Endothelial cell of umbilical vein (primary cell): ENCODE measurements around the gene ADAMTS6. TPM values are rescaled to one million over a fixed set of nuclear protein-coding genes. Genes with fewer than 3 reads are reported as not detected.

Experiments
- BruUV-seq: library from RNA; stranded (reverse); fragments of 400-500 nt; replicated peaks from 2 replicates; lab custom pipeline; 2021; lab: Mats Ljungman, UMichigan
- CTCF ChIA-PET: fragments of 300-600, 350-600 bp; sonication (Branson Sonifier 250); formaldehyde crosslinking; loops from one replicate; lab custom pipeline; 2021; ENCODE audit warnings: antibody characterized with exemption, inconsistent platforms; lab: Charles Lee
- POLR2A ChIA-PET: fragments of 300-600, 350-600 bp; sonication (Branson Sonifier 250); formaldehyde crosslinking; loops from one replicate; lab custom pipeline; 2021; ENCODE audit warnings: antibody characterized with exemption, inconsistent platforms; lab: Charles Lee
- DNase-seq: peaks from one replicate; pipeline ENCODE4 v3.0.0-alpha.2; 2011; ENCODE audit warnings: low read depth, low spot score
- FAIRE-seq: peaks from 2 replicates; lab custom pipeline; 2011; peaks lifted over from hg19 to GRCh38; lab: Jason Lieb, UNC
- H2AFZ ChIP-seq: 2 replicates; pipeline ENCODE4 v1.6.0; 2012; ENCODE audit warnings: low read depth, low read length, control low read depth, inconsistent platforms
- H3K27ac ChIP-seq: 2 replicates; pipeline ENCODE4 v1.5.1; 2011; ENCODE audit warnings: low read depth, mild to moderate bottlenecking, control low read depth, low read length, moderate library complexity; ENCODE audit not compliant: insufficient read depth
- H3K27me3 ChIP-seq, 2 experiments: 2 replicates each; pipeline versions ENCODE4 v1.6.0 to v1.6.1; 2011; ENCODE audit warnings: low read length in 2 of 2, mixed read lengths in 1 of 2; ENCODE audit not compliant: control insufficient read depth in 2 of 2, insufficient read depth in 2 of 2
- H3K36me3 ChIP-seq, 2 experiments: 2 replicates in 1 of 2; 3 replicates in 1 of 2; pipeline ENCODE4 v1.5.1; 2011; ENCODE audit warnings: low read length in 2 of 2, mild to moderate bottlenecking in 1 of 2, moderate library complexity in 1 of 2; ENCODE audit not compliant: control insufficient read depth in 2 of 2, insufficient read depth in 2 of 2; ENCODE audit errors: extremely low read depth in 1 of 2
- H3K4me1 ChIP-seq: 3 replicates; pipeline ENCODE4 v1.5.1; 2011; ENCODE audit warnings: mild to moderate bottlenecking, low read length; ENCODE audit not compliant: control insufficient read depth, insufficient read depth; ENCODE audit errors: extremely low read depth
- H3K4me2 ChIP-seq: 2 replicates; pipeline ENCODE4 v1.6.1; 2011; ENCODE audit warnings: low read length, control low read depth, mixed read lengths; ENCODE audit not compliant: insufficient read depth
- H3K4me3 ChIP-seq, 3 experiments: fragments of 200-600 bp in 1 of 3; sonication (generic), shearing (Covaris generic) in 1 of 3; replicated peaks in 1 of 3; 2 replicates each; pipeline ENCODE4 v1.5.1; 2011 to 2016; ENCODE audit warnings: control low read depth in 3 of 3, low read length in 3 of 3, mild to moderate bottlenecking in 2 of 3, inconsistent platforms in 1 of 3, low read depth in 1 of 3, moderate library complexity in 1 of 3; ENCODE audit not compliant: insufficient read depth in 1 of 3
- H3K79me2 ChIP-seq: 2 replicates; pipeline ENCODE4 v1.6.0; 2012; ENCODE audit warnings: low read length, inconsistent platforms; ENCODE audit not compliant: control insufficient read depth, insufficient read depth
- H3K9ac ChIP-seq: replicated peaks from 2 replicates; pipeline ENCODE3; 2011; ENCODE audit warnings: low read length, control low read depth; ENCODE audit not compliant: insufficient read depth; ENCODE audit errors: extremely low read depth
- H3K9me1 ChIP-seq: replicated peaks from 3 replicates; pipeline ENCODE4 v1.6.0; 2011; ENCODE audit warnings: mild to moderate bottlenecking, low read length; ENCODE audit not compliant: control insufficient read depth, insufficient read depth; ENCODE audit errors: extremely low read depth
- H3K9me3 ChIP-seq: replicated peaks from 2 replicates; pipeline ENCODE4 v1.5.1; 2012; ENCODE audit warnings: low read length, inconsistent platforms; ENCODE audit not compliant: control insufficient read depth, insufficient read depth
- H4K20me1 ChIP-seq: replicated peaks from 2 replicates; pipeline ENCODE3; 2011; ENCODE audit warnings: mild to moderate bottlenecking, low read length; ENCODE audit not compliant: control insufficient read depth, insufficient read depth; ENCODE audit errors: extremely low read depth
- CTCF ChIP-seq, 2 donors: IDR thresholded peaks; 1 replicate in 1 of 2; 2 replicates in 1 of 2; pipeline ENCODE4 v1.5.1; 2011; ENCODE audit warnings: low read length in 2 of 2, mild to moderate bottlenecking in 2 of 2, moderate library complexity in 2 of 2, control low read depth in 1 of 2, inconsistent platforms in 1 of 2, low read depth in 1 of 2; ENCODE audit not compliant: insufficient read depth in 1 of 2; ENCODE audit errors: extremely low read depth in 1 of 2
- EZH2 ChIP-seq: IDR thresholded peaks from 2 replicates; pipeline ENCODE4 v1.6.1; 2012; ENCODE audit warnings: borderline replicate concordance, low read depth, mild to moderate bottlenecking, moderate library complexity, low read length, inconsistent platforms; ENCODE audit not compliant: severe bottlenecking
- FOS ChIP-seq: IDR thresholded peaks from 2 replicates; pipeline ENCODE4 v1.6.1; 2011; ENCODE audit warnings: mild to moderate bottlenecking, low read length, moderate library complexity, borderline replicate concordance; ENCODE audit not compliant: insufficient read depth
- GATA2 ChIP-seq: IDR thresholded peaks from 2 replicates; pipeline ENCODE4 v1.7.0; 2011; ENCODE audit warnings: low read depth, mild to moderate bottlenecking, moderate library complexity, mixed read lengths, low read length; ENCODE audit not compliant: insufficient read length, insufficient read depth
- JUN ChIP-seq: IDR thresholded peaks from 2 replicates; pipeline ENCODE4 v1.6.1; 2011; ENCODE audit warnings: borderline replicate concordance, low read depth; ENCODE audit not compliant: insufficient read length, insufficient read depth
- MAX ChIP-seq: IDR thresholded peaks from 2 replicates; pipeline ENCODE4 v1.6.1; 2011; ENCODE audit not compliant: insufficient read depth, insufficient read length
- MYC ChIP-seq: IDR thresholded peaks from one replicate; pipeline ENCODE4 v1.6.1; 2011; ENCODE audit warnings: mild to moderate bottlenecking, low read depth, low read length
- POLR2A ChIP-seq: IDR thresholded peaks from 2 replicates; pipeline ENCODE4 v1.6.1; 2012; ENCODE audit warnings: low read depth, mild to moderate bottlenecking, control low read depth, low read length
- POLR2AphosphoS5 ChIP-seq: IDR thresholded peaks from 2 replicates; pipeline ENCODE4 v1.6.1; 2012; ENCODE audit warnings: low read depth, mild to moderate bottlenecking, control low read depth, low read length, moderate library complexity; ENCODE audit not compliant: insufficient read depth
- dilution Hi-C: fragments of 300-500 bp; cut with MboI; formaldehyde crosslinking; loops from one replicate; pipeline ENCODE4 v1.15.0; 2019; ENCODE audit warnings: low sequenced_read_pairs; ENCODE audit not compliant: extremely low pct_ligation_motif_present
- intact Hi-C: fragments of 100-400 bp; cut with micrococcal nuclease; formaldehyde crosslinking; loops from one replicate; pipeline ENCODE4 v1.10.0; 2022
- polyA plus RNA-seq, 4 experiments: library from polyadenylated mRNA; depleted of rRNA in 3 of 4; stranded (reverse) in 3 of 4; unstranded in 1 of 4; fragments of >200 nt; gene quantifications; 2 replicates each; pipeline versions ENCODE4 v1.2.1 to v1.2.3, GENCODE V29; 2011 to 2012; ENCODE audit warnings: missing spikeins in 1 of 4
- total RNA-seq: library from RNA; stranded (reverse); gene quantifications from 2 replicates; pipeline ENCODE4 v1.2.3, GENCODE V29; 2021

The ADAMTS6 gene
- total and polyA plus RNA-seq, 2 donors (not counting 3 experiments of a cell fraction or from before 2014, with no cell fraction given): 20.4 to 43.4 TPM

GRCh38 chr5:65530904-65531303 lies 49.2 kb upstream of the ADAMTS6 start:
- intact Hi-C loops (no loop called here), dilution Hi-C loops (no loop called here)
- Histone ChIP-seq H3K9me1 (no peaks in the 10 kb centered on the region), H3K9ac (no peak overlapping the region), H3K27ac (no peak overlapping the region), H3K36me3 (no peaks in the 10 kb centered on the region), H3K4me2 (no peak overlapping the region), H3K27me3 (no peaks in the 10 kb centered on the region), H2AFZ (no peak overlapping the region), H4K20me1 (no peaks in the 10 kb centered on the region), H3K79me2 (no peaks in the 10 kb centered on the region), H3K4me3 (no peak overlapping the region), H3K9me3 (no peaks in the 10 kb centered on the region), H3K4me1 (no peaks in the 10 kb centered on the region)
- no TSS peak for BruUV-seq
- no peak for DNase-seq
- CTCF ChIA-PET: interaction anchor here (0.6 kb wide), 1 partner anchor 498 kb away, joined by 3 read pairs; no protein-coding TSS in a partner anchor
- FAIRE-seq: no peak
- POLR2A ChIA-PET: interaction anchor here (0.7 kb wide), 1 partner anchor 571 kb away, joined by 5 read pairs; no protein-coding TSS in a partner anchor
- TF ChIP-seq FOS: no peak
- TF ChIP-seq JUN: no peak
- no peak for TF ChIP-seq POLR2A
- TF ChIP-seq POLR2AphosphoS5: no peak
- no peak for TF ChIP-seq MYC
- TF ChIP-seq GATA2: no peak
- no peak for TF ChIP-seq CTCF (IDR thresholded peaks at IDR 0.05; ENCODE audit: extremely low read depth in 1 of 2, insufficient read depth in 1 of 2, low read depth in 1 of 2, low read length in 2 of 2)
- TF ChIP-seq MAX: no peak
- TF ChIP-seq EZH2: no peak
